ENCODE results near the gene KCTD19. TPM values are rescaled to one million over a fixed set of nuclear protein-coding genes. Genes with fewer than 3 reads are reported as not detected.
"Not testable (repeated sequence)": the region's sequence is repeated elsewhere in the genome, so short reads cannot be mapped to it uniquely, and the experiment has no call there.

The KCTD19 gene
- not detected in 2 replicates for total RNA-seq (2014; rRNA removed; shearing (Covaris generic))
- not detected in 2 replicates for polyA plus RNA-seq (2014; cell fraction: nucleus; rRNA removed)

DNA sequence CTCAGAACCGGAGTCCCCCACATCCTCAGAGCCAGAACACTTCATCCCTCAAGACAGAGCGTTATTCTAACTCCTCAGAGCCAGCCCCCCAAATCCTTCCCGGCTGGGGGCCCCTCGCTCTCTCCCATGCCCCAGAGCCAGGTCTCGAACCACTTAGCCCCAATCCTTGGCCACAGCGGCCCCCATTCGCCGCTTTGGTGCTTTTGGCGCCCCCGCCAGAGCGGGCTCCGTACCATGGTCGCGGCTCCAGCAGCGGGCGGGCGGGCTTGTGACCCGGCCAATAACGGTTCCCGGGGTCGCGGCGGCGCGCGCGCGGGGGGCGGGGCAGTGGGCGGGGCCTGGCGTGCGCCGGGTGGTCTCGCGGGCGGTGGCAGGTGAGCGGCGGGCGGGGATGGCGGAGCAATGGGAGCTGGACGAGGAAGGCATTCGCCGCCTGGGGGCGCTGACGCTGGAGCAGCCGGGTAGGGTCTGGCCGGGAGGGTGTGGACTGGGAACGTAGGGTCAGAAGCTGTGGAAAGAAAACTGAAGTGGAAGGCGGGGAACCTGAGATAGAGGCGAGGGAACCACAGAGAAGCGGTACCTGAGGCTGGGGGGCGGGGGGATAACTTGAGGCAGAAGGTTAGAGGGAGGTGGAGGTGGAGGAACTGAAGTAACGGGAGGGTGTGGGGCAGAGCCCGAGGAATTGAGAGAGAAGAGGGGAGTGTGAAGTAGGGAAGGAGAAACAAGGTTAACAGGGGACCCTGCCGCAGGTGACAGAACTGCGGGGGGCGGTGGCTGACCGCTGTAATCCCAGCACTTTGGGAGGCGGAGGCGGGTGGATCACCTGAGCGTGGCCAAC is at the start of gene KCTD19, which contains the start of gene LRRC36:
Gene KCTD19, minus strand, starts transcription at position 270 of the 838 bp plus-strand sequence. Its CDS starts 34 bp downstream, at position 236.
Gene LRRC36, plus strand, starts transcription at position 344 of the 838 bp plus-strand sequence. Its CDS starts 48 bp downstream, at position 392.
- DNase-seq (ENCODE audit: extremely low read depth, low read depth): no peak

DNA sequence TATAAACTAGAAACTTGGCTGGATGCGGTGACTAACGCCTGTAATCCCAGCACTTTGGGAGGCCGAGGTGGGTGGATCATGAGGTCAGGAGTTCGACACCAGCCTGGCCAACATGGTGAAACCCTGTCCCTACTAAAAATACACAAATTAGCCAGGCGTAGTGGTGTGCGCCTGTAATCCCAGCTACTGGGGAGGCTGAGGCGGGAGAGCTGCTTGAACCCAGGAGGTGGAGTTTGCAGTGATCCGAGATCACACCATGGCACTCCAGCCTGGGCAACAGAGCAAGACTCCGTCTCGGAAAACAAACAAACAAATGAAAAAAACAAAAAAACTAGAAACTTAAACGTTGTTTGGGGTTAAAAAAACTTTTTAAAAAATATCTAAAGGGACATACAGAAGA is 49.5 kb upstream of the KCTD19 start:
- not testable (repeated sequence) for DNase-seq (ENCODE audit: extremely low read depth, low read depth)

- DNase-seq (ENCODE audit: extremely low read depth, low read depth): peak; percentile 21
Observed at GRCh38 chr16:67372664-67373063, 46.1 kb upstream of the KCTD19 start.

GRCh38 chr16:67370661-67371060 is 44.1 kb upstream of the KCTD19 start:
- DNase-seq (ENCODE audit: extremely low read depth, low read depth): no peak

DNA sequence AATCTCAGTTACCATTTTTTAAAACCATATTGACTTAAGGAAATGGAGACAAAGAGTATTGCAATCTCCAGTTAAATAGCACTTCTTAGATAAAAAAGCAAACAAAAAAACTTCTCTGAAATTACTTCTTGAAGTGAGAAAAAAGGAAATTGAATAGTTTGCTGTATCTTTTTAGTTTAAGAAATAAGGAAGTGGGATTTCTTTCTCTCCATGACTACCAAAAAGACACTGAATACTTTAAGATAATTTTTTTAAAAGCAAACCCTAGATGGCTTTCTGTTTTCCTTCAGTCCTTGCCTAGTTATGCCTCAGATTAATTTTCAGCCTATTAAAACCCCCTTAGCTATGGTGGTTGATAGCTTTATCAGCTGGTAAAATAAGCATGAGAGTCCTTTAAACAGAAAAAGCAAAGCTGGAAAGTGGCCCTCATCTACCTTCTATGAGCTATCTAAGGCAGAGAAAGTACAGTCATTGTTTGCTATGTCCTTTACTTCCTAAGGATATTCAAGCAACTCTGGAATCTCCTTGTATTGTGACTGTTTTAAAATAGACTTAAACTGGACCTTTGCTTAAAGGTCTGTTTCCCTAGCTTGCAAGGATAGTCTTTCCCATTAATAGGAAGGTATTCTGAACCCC is 38.2 kb upstream of the KCTD19 start:
- no peak for DNase-seq (ENCODE audit: extremely low read depth, low read depth)

DNA sequence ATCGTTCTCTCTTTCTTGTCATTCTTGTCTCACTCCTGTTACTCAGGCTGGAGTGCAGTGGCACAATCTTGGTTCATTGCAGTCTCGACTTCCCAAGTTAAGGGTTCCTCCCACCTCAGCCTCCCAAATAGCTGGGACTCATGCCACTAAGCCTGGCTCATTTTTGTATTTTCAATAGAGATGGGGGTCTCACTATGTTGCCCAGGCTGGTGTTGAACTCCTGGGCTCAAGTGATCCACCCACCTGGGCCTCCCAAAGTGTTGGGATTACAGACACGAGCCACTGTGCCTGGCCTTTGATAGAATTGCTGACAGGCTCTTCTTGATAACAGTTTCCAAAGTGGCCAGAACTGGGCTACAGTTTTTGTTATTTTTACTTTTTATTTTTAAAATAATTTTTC is 34.5 kb upstream of the KCTD19 start:
- no peak for DNase-seq (ENCODE audit: extremely low read depth, low read depth)

GRCh38 chr16:67359540-67360269 is 33.2 kb upstream of the KCTD19 start:
- DNase-seq (ENCODE audit: extremely low read depth, low read depth): not testable (repeated sequence)

DNA sequence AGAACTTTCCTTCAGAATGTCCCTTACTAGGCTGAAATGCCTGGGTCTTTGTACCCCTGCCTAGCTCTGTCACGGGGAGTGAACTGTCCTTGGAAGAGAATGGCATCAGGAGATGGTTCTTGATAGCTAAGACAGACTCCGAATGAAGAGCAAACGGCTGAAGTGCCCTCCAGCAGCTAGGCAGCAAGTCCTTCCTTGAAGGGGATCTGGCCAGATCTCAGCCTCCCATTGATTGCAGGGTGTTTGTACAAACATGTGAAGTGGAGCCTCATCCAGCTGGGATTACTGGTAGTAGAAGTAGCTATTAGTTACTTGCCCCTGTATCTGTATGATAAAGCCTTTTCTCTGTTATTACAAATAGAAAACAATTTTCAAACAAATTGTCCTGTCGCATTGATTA is 31.0 kb upstream of the KCTD19 start:
- no peak for DNase-seq (ENCODE audit: extremely low read depth, low read depth)

DNA sequence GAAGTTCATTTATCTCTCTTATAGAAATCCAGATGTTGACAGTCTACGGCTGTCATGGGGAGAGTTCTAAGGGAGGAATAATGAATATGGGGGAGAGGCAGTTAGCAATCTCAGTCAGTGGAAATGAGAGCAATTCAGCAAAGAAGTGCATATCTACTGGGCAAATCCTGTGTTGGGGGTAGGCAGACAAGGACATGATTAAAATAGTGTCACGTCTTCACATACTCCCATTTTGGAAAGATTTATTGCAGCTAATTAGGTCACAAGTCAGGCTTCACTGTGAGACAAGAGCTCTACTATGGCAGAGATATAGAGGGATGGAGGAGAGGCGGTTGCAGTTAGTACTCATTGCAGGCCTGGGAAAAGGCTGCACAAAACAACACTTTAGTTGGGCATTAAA is 29.9 kb upstream of the KCTD19 start:
- no peak for DNase-seq (ENCODE audit: extremely low read depth, low read depth)

GRCh38 chr16:67352463-67352862 is 25.9 kb upstream of the KCTD19 start:
- DNase-seq (ENCODE audit: extremely low read depth, low read depth): not testable (repeated sequence)

GRCh38 chr16:67350324-67350723 is 23.8 kb upstream of the KCTD19 start:
- DNase-seq (ENCODE audit: extremely low read depth, low read depth): no peak

- peak; percentile 41 for DNase-seq (ENCODE audit: extremely low read depth, low read depth)
Observed at GRCh38 chr16:67349172-67349571, 22.6 kb upstream of the KCTD19 start.

GRCh38 chr16:67346341-67346740 is 19.8 kb upstream of the KCTD19 start:
- DNase-seq (ENCODE audit: extremely low read depth, low read depth): no peak

DNA sequence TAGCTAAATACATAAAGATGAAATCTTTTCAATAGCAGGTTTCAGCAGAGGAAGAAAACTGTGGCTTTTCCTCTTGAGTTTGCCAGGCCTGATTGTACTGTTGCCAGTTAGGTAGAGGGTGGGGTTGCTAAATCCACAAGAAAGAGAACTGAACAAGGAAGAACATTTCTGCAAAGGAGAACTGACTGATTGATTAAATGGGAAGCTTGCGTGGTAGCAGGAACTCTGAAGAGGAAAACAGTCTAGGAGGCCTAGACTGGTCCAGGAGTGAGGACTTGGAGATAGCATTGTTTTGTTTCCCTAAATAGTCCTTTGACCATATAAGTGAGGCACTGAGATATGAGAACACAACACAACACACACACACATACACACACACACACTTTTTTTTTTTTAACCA is 18.9 kb upstream of the KCTD19 start:
- DNase-seq (ENCODE audit: extremely low read depth, low read depth): no peak

DNA sequence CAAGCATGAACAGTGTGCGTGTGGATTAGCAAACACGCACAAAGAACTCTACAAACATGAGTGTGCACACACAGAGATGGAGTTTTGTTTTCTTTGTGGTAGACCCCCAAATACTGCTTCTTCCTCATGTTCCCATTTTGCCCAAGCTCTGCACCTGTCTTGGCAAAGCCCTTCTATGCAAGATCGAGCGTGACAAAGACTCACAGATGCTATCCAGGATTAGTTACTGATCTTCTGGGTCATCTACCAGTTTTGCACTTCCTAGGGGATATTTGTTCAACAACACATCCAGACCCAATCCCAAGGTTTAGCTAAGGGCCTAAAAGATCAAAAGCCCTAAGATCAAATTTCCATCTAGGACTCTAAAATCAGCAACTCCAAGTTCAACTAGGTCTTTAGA is 16.1 kb upstream of the KCTD19 start:
- DNase-seq (ENCODE audit: extremely low read depth, low read depth): no peak

DNA sequence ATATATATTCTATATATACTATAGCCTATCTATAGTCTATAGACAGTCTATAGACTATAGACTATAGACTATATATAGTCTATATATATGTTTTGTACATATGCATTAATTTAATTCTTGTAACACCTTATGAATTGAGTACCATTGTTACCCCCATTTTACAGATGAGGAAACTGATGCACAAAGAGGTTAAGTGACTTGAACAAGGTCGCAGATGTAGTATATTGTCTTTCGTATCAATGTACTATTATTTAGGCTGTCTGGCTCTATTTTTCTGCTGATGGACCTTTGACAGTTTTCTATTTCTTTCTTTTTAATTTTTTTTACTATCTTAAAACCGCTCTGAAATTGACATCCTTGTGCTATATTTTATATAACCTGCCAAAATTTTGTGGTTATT is 14.7 kb upstream of the KCTD19 start:
- DNase-seq (ENCODE audit: extremely low read depth, low read depth): no peak

DNA sequence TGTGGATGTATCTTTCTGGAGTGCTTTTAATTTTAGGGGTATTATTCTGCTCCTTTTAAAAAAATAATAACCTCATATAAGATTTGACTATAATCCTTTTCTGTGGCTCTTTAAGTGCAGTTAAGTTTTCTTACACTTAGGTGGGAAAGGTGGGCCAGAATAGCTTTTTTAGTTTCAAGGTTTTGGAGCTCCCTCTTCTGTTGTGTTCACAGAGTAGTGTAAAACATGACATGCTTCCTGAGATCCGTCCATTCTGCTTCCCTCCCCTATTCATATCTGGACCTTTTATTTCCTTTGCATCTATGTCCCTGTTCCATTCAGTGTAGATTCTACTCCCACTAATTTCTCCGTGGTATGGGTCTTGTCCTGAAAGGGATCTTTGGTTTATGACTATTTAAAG is 12.9 kb upstream of the KCTD19 start:
- peak; percentile 23 for DNase-seq (ENCODE audit: extremely low read depth, low read depth)

DNA sequence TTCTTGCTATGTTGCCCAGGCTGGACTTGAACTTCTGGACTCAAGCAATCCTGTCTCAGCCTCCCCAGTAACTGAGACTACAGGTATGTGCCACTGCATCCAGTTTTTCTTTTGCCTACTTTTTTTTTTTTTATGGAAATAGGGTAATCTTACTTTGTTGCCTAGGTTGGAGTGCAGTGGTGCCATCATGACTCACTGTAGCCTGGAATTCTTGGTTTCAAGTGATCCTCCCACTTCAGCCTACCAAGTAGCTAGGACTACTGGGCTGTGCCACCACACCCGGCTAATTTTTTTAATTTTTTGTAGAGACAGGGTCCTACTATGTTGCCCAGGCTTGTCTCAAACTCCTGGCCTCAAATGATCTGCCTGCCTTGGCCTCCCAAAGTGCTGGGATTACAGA is 10.1 kb upstream of the KCTD19 start:
- DNase-seq (ENCODE audit: extremely low read depth, low read depth): no peak

DNA sequence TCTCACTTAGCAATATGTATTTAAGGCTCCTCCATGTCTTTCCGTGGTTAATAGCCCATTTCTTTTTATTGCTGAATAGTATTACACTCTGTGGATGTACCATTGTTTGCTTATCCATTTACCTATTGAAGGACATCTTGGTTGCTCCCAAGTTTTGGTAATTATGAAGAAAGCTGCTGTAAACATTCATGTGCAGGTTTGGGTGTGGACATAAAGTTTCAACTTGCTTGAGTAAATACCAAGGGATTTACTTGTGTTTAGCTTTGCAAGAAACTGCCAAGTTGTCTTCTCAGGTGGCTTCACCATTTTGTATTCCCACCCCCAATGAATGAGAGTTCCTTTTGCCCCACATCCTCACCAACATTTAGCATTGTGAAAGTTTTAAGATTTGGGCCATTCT is 9.6 kb upstream of the KCTD19 start:
- DNase-seq (ENCODE audit: extremely low read depth, low read depth): no peak

DNA sequence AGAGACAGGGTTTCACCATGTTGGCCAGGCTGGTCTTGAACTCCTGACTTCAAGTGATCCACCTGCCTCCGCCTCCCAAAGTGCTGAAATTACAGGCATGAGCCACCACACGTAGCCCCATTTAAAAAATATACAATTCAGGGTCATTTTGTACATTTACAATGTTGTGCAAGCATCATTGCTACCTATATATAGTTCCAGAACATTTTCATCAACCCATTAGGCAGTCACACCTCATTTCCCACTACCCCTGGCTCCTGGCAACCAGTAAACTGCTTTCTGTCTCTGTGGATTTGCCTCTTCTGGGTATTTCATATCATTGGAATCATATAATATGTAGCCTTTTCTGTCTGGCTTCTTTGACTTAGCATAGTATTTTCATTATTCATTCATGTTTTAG is 6.8 kb upstream of the KCTD19 start:
- DNase-seq (ENCODE audit: extremely low read depth, low read depth): no peak

DNA sequence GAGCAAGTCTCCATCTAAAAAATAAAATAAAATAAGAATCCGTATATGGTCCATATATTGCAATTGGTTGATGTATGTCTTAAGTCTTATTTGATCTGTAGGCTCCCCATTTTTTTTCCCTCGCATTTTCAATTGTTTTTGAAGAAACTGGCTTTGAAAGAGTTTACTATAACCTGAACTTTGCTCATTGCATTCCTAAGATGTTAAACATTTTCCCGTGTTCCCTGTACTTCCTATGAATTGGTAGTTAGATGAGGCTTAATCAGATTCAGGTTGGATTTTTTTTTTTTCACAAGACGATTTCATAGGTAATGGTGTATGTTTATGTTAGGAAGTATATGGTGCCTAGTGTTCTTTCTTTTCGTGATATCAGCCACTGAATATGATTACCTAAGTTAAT is 3.4 kb upstream of the KCTD19 start:
- DNase-seq (ENCODE audit: extremely low read depth, low read depth): no peak
